Activated CD4-positive, alpha-beta memory T cell treated with anti-CD3 and anti-CD28 coated beads for 36 hours (primary cell): Measurements from ENCODE around the gene CS. TPM values are rescaled to one million over a fixed set of nuclear protein-coding genes. Genes with fewer than 3 reads are reported as not detected.
A peak's percentile ranks its signal among the peaks of the same experiment; 100 is the strongest.

Experiments used
- CTCF ChIA-PET: fragments of 350-600 bp; sonication (Branson Sonifier 250); formaldehyde crosslinking; loops from one replicate; lab custom pipeline; 2021; ENCODE audit warnings: antibody characterized with exemption, inconsistent platforms; lab: Charles Lee
- POLR2A ChIA-PET: fragments of 350-600 bp; sonication (Branson Sonifier 250); formaldehyde crosslinking; loops from one replicate; lab custom pipeline; 2021; ENCODE audit warnings: antibody characterized with exemption; lab: Charles Lee
- DNase-seq: peaks from one replicate; pipeline ENCODE4 v3.0.0-alpha.2; 2020
- H3K27ac Mint-ChIP-seq: one replicate; pipeline ENCODE4 v1.8.0; 2021; ENCODE audit warnings: mixed read lengths
- H3K27me3 Mint-ChIP-seq: one replicate; pipeline ENCODE4 v1.8.0; 2021; ENCODE audit warnings: mixed read lengths
- H3K36me3 Mint-ChIP-seq: one replicate; pipeline ENCODE4 v1.8.0; 2021; ENCODE audit warnings: mixed read lengths
- H3K4me1 Mint-ChIP-seq: one replicate; pipeline ENCODE4 v1.8.0; 2021; ENCODE audit warnings: low read depth, mixed read lengths
- H3K4me3 Mint-ChIP-seq: one replicate; pipeline ENCODE4 v1.8.0; 2021; ENCODE audit warnings: mild to moderate bottlenecking, mixed read lengths
- H3K9me3 Mint-ChIP-seq: one replicate; pipeline ENCODE4 v1.8.0; 2021; ENCODE audit warnings: mixed read lengths
- intact Hi-C: fragments of 100-400 bp; cut with micrococcal nuclease; formaldehyde crosslinking; loops from one replicate; pipeline ENCODE4 v1.15.1; 2023
- total RNA-seq, 2 experiments: library from RNA; stranded (reverse); gene quantifications; one replicate each; pipeline ENCODE4 v1.2.3, GENCODE V29; 2021

CS gene
- total RNA-seq, 2 experiments from 2014 or later = 304 to 309 TPM

DNA sequence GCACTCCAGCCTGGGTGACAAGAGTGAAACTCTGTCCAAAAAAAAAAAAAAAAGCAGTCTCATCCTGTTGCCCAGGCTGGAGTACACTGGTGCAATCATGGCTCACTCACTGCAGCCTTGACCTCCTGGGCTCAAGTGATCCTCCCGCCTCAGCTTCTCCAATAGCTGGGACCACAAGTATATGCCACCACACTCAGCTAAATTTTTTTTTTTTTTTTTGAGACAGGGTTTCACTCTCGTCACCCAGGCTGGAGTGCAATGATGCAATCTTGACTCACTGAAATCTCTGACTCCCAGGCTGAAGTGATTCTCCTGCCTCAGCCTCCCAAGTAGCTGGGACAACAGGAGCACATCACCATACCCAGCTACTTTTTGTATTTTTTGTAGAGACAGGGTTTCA, 20.9 kb upstream of the CS start:
- Mint-ChIP-seq H3K4me1 (peaks cover 5% of the 10 kb centered on the region), H3K4me3 (no peak overlapping the region), H3K27ac (peak overlapping the region; percentile 48), H3K9me3 (no peaks in the 10 kb centered on the region), H3K36me3 (peaks cover 22% of the 10 kb centered on the region), H3K27me3 (no peaks in the 10 kb centered on the region)
- DNase-seq = peak; percentile 42
- POLR2A ChIA-PET = interaction anchor here (0.6 to 1.1 kb wide), 4 partner anchors 18 to 217 kb away, joined by 3 to 5 read pairs (median 4); partner anchors contain the start of genes COQ10A, IL23A and PA2G4
- intact Hi-C loops = no loop called here
- CTCF ChIA-PET = interaction anchor here (0.6 to 1.6 kb wide), 5 partner anchors 12 to 185 kb away, joined by 3 to 4 read pairs (median 4); partner anchors contain the start of gene PAN2

- H3K9me3 Mint-ChIP-seq = no peaks in the 10 kb centered on the region
- DNase-seq = peak; percentile 20
- intact Hi-C loops = loop anchor here (5.0 kb wide), 2 partner anchors 200 to 315 kb away; partner anchors contain the start of genes BAZ2A, RPL41 and ZC3H10
- ChIA-PET POLR2A (interaction anchor here (1.0 kb wide), 1 partner anchor 16 kb away, joined by 3 read pairs; the partner anchor contains the start of gene PAN2), CTCF (interaction anchor here (0.6 to 4.8 kb wide), 2 partner anchors 14 to 146 kb away, joined by 3 to 32 read pairs; no protein-coding TSS in a partner anchor)
- H3K36me3 Mint-ChIP-seq = peaks cover 13% of the 10 kb centered on the region
- H3K27me3 Mint-ChIP-seq = no peaks in the 10 kb centered on the region
- no peak overlapping the region for H3K4me3 Mint-ChIP-seq
- no peak overlapping the region for H3K27ac Mint-ChIP-seq
- H3K4me1 Mint-ChIP-seq = peaks cover 16% of the 10 kb centered on the region
These were observed 17.5 kb upstream of the CS start for GRCh38 chr12:56317675-56318074.

GRCh38 chr12:56315622-56316473, 15.7 kb upstream of the CS start, which contains the start of gene CNPY2:
Gene CNPY2 (minus strand): TSS chr12:56315988. CDS start chr12:56315217, 771 bp downstream.
- ChIA-PET CTCF (interaction anchor here (1.0 to 4.8 kb wide), 13 partner anchors 9 to 198 kb away, joined by 3 to 32 read pairs (median 6); partner anchors contain the start of genes ANKRD52, COQ10A, PAN2 and STAT2), POLR2A (interaction anchor here (0.8 to 3.1 kb wide), 14 partner anchors 9 to 212 kb away, joined by 3 to 15 read pairs (median 4); partner anchors contain the start of genes COQ10A, IL23A, PA2G4 and PAN2)
- Mint-ChIP-seq H3K27ac (peak within 1 kb of the TSS; percentile 97), H3K36me3 (peaks cover 16% of the 10 kb centered on the region), H3K9me3 (no peaks in the 10 kb centered on the region), H3K4me3 (peak within 1 kb of the TSS; percentile 98), H3K27me3 (no peaks in the 10 kb centered on the region), H3K4me1 (peaks cover 16% of the 10 kb centered on the region)
- intact Hi-C loops = loop anchor here (1.0 to 5.0 kb wide), 8 partner anchors 16 to 316 kb away; partner anchors contain the start of genes BAZ2A, CS, IL23A and RPL41
- peak; percentile 95 for DNase-seq

DNA sequence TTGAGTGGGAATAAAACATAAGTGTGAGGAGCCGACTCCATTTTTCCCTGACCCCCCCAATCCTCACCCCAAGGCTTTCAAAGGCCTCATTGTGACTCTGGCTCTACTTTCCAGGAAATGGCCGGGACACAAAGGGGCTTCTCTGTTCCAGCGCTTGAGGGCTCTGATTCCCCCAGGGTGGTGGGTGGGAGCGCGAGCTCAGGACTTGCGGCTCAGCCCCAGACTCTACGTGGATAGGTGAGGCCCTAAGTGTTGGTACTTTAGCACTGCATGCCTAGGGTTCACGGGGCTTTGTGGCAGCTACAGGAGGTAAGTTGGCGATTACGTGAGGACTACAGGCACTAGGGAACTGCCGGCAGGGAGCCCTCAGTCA, 15.1 kb upstream of the CS start:
- Mint-ChIP-seq H3K27ac (peak overlapping the region; percentile 97), H3K4me3 (peak overlapping the region; percentile 98), H3K4me1 (peaks cover 16% of the 10 kb centered on the region), H3K36me3 (peaks cover 16% of the 10 kb centered on the region), H3K27me3 (no peaks in the 10 kb centered on the region), H3K9me3 (no peaks in the 10 kb centered on the region)
- POLR2A ChIA-PET = interaction anchor here (1.1 to 3.1 kb wide), 9 partner anchors 16 to 211 kb away, joined by 3 to 15 read pairs (median 8); partner anchors contain the start of genes IL23A, PA2G4, PAN2 and STAT2
- intact Hi-C loops = loop anchor here (5.0 kb wide), 2 partner anchors 198 to 317 kb away; partner anchors contain the start of genes BAZ2A, RPL41 and ZC3H10
- peak; percentile 22 for DNase-seq
- CTCF ChIA-PET = interaction anchor here (0.6 to 4.8 kb wide), 12 partner anchors 9 to 197 kb away, joined by 3 to 32 read pairs (median 6); partner anchors contain the start of genes ANKRD52, COQ10A, PAN2 and STAT2

GRCh38 chr12:56311003-56311402, 10.9 kb upstream of the CS start:
- Mint-ChIP-seq H3K36me3 (peaks cover 18% of the 10 kb centered on the region), H3K27ac (no peak overlapping the region), H3K4me3 (no peak overlapping the region), H3K4me1 (peaks cover 12% of the 10 kb centered on the region), H3K27me3 (no peaks in the 10 kb centered on the region), H3K9me3 (no peaks in the 10 kb centered on the region)
- POLR2A ChIA-PET = interaction anchor here (1.0 to 1.2 kb wide), 2 partner anchors 10 to 141 kb away, joined by 3 to 4 read pairs; no protein-coding TSS in a partner anchor
- no peak for DNase-seq
- CTCF ChIA-PET = interaction anchor here (0.7 to 2.0 kb wide), 4 partner anchors 53 to 154 kb away, joined by 3 to 5 read pairs (median 4); partner anchors contain the start of genes ANKRD52 and SMARCC2
- intact Hi-C loops = no loop called here

DNA sequence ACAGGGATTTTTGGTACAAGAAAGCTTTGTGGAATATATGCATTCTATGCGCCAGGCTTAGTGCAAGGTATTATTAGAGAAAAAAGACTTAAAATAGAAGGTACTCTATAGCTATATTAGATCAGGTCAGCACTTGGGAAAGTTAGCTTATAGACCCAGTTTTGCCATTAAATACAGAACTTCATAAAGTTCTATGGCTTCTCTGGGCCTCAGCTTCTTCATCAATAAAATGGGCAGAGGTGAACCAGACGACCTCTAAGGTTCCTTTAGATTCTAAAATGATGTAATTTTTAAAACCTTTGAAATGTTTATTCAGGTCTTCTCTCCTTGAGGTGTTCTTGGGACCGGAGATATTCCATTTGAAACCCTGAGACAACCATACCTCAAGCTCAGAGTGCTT, 8.6 kb upstream of the CS start:
- POLR2A ChIA-PET = interaction anchor here (0.5 kb wide), 1 partner anchor 10 kb away, joined by 4 read pairs; no protein-coding TSS in a partner anchor
- Mint-ChIP-seq H3K27me3 (no peaks in the 10 kb centered on the region), H3K4me3 (no peak overlapping the region), H3K9me3 (no peaks in the 10 kb centered on the region), H3K4me1 (no peaks in the 10 kb centered on the region), H3K36me3 (peaks cover 18% of the 10 kb centered on the region), H3K27ac (no peak overlapping the region)
- CTCF ChIA-PET = interaction anchor here (0.7 to 1.7 kb wide), 5 partner anchors 9 to 155 kb away, joined by 3 to 7 read pairs (median 3); partner anchors contain the start of genes IL23A and STAT2
- intact Hi-C loops = no loop called here
- DNase-seq = no peak

- H3K27me3 Mint-ChIP-seq = no peaks in the 10 kb centered on the region
- ChIA-PET POLR2A (no interaction called here), CTCF (interaction anchor here (0.5 to 1.7 kb wide), 2 partner anchors 53 to 157 kb away, joined by 3 to 4 read pairs; partner anchors contain the start of gene STAT2)
- peaks cover under 1% of the 10 kb centered on the region for H3K4me1 Mint-ChIP-seq
- no peak overlapping the region for H3K27ac Mint-ChIP-seq
- H3K4me3 Mint-ChIP-seq = no peak overlapping the region
- H3K9me3 Mint-ChIP-seq = no peaks in the 10 kb centered on the region
- intact Hi-C loops = no loop called here
- peaks cover 18% of the 10 kb centered on the region for H3K36me3 Mint-ChIP-seq
- DNase-seq = no peak
These were observed 7.3 kb upstream of the CS start for GRCh38 chr12:56307221-56307965.

GRCh38 chr12:56304872-56305590, 4.9 kb upstream of the CS start:
- Mint-ChIP-seq H3K27me3 (no peaks in the 10 kb centered on the region), H3K4me1 (peaks cover 18% of the 10 kb centered on the region), H3K4me3 (no peak overlapping the region), H3K27ac (no peak overlapping the region), H3K9me3 (no peaks in the 10 kb centered on the region), H3K36me3 (peaks cover 14% of the 10 kb centered on the region)
- DNase-seq = no peak
- ChIA-PET CTCF (interaction anchor here (0.7 kb wide), 1 partner anchor 41 kb away, joined by 3 read pairs; no protein-coding TSS in a partner anchor), POLR2A (no interaction called here)
- intact Hi-C loops = no loop called here

- CTCF ChIA-PET = interaction anchor here (1.3 kb wide), 1 partner anchor 11 kb away, joined by 4 read pairs; no protein-coding TSS in a partner anchor
- intact Hi-C loops = no loop called here
- no peaks in the 10 kb centered on the region for H3K9me3 Mint-ChIP-seq
- POLR2A ChIA-PET = no interaction called here
- peaks cover 12% of the 10 kb centered on the region for H3K36me3 Mint-ChIP-seq
- no peak overlapping the region for H3K27ac Mint-ChIP-seq
- no peak for DNase-seq
- H3K4me3 Mint-ChIP-seq = no peak overlapping the region
- H3K27me3 Mint-ChIP-seq = no peaks in the 10 kb centered on the region
- peaks cover 18% of the 10 kb centered on the region for H3K4me1 Mint-ChIP-seq
These were observed 4.1 kb upstream of the CS start for GRCh38 chr12:56304276-56304675.
